SK-N-SH treated with all-trans-retinoic acid at 6 μM for 48 hours (cell line): Measurements from ENCODE around the gene WNT6.

Experiments
- ATAC-seq: fragments of 200-7000 bp; cut with Tn5 transposase; 3 replicates; pipeline ENCODE4 v1.9.1; 2020; ENCODE audit warnings: mild to moderate bottlenecking, moderate library complexity
- ARNTL ChIP-seq: fragments of 450-650 bp; formaldehyde crosslinking; IDR thresholded peaks from 2 replicates; pipeline ENCODE4 v1.5.0; 2020; ENCODE audit warnings: low read depth, mild to moderate bottlenecking, moderate library complexity, borderline replicate concordance
- BACH2 ChIP-seq: fragments of 250-450 bp; sonication (Bioruptor Pico); IDR thresholded peaks from 2 replicates; pipeline ENCODE4 v1.9.0; 2021; ENCODE audit warnings: mild to moderate bottlenecking, borderline replicate concordance
- CREB5 ChIP-seq: fragments of 250-450 bp; sonication (Bioruptor Pico); IDR thresholded peaks from 2 replicates; pipeline ENCODE4 v1.5.1; 2020; ENCODE audit warnings: low read depth, mild to moderate bottlenecking, moderate library complexity
- CSDC2 ChIP-seq: fragments of 250-450 bp; sonication (Bioruptor Pico); IDR thresholded peaks from 2 replicates; pipeline ENCODE4 v1.5.0; 2020; ENCODE audit warnings: mild to moderate bottlenecking, moderate library complexity
- CSRNP3 ChIP-seq: fragments of 250-450 bp; sonication (Bioruptor Pico); IDR thresholded peaks from 2 replicates; pipeline ENCODE4 v1.5.1; 2021; ENCODE audit warnings: mild to moderate bottlenecking, moderate library complexity
- ESRRG ChIP-seq: fragments of 250-450 bp; sonication (Bioruptor Pico); IDR thresholded peaks from 2 replicates; pipeline ENCODE4 v1.6.1; 2021; ENCODE audit warnings: mild to moderate bottlenecking
- GLIS3 ChIP-seq: fragments of 250-450 bp; sonication (Bioruptor Pico); IDR thresholded peaks from 2 replicates; pipeline ENCODE4 v1.5.0; 2020; ENCODE audit warnings: mild to moderate bottlenecking, moderate library complexity
- ISL1 ChIP-seq: fragments of 250-450 bp; sonication (Bioruptor Pico); IDR thresholded peaks from 2 replicates; pipeline ENCODE4 v2.1.2; 2022; ENCODE audit warnings: mild to moderate bottlenecking, moderate library complexity
- OSR1 ChIP-seq: fragments of 250-450 bp; sonication (Bioruptor Pico); IDR thresholded peaks from 2 replicates; pipeline ENCODE4 v1.8.0; 2022; ENCODE audit warnings: moderate library complexity, mild to moderate bottlenecking, inconsistent platforms
- PATZ1 ChIP-seq: fragments of 250-450 bp; sonication (Bioruptor Pico); IDR thresholded peaks from 2 replicates; pipeline ENCODE4 v1.8.0; 2020; ENCODE audit warnings: mild to moderate bottlenecking, moderate library complexity, borderline replicate concordance
- PPARA ChIP-seq: fragments of 250-450 bp; sonication (Bioruptor Pico); IDR thresholded peaks from 2 replicates; pipeline ENCODE4 v1.5.0; 2020; ENCODE audit warnings: mild to moderate bottlenecking, borderline replicate concordance
- RARB ChIP-seq: fragments of 250-450 bp; sonication (Bioruptor Pico); IDR thresholded peaks from 2 replicates; pipeline ENCODE4 v1.8.0; 2021; ENCODE audit warnings: mild to moderate bottlenecking, moderate library complexity
- SNAI2 ChIP-seq: fragments of 250-450 bp; sonication (Bioruptor Pico); IDR thresholded peaks from 2 replicates; pipeline ENCODE4 v1.5.0; 2020; ENCODE audit warnings: mild to moderate bottlenecking, moderate library complexity
- TOX ChIP-seq: fragments of 250-450 bp; sonication (Bioruptor Pico); IDR thresholded peaks from 2 replicates; pipeline ENCODE4 v1.8.0; 2021; ENCODE audit warnings: mild to moderate bottlenecking, moderate library complexity, borderline replicate concordance
- TSHZ2 ChIP-seq: fragments of 250-450 bp; sonication (Bioruptor Pico); IDR thresholded peaks from 2 replicates; pipeline ENCODE4 v1.5.0; 2020; ENCODE audit warnings: mild to moderate bottlenecking, moderate library complexity
- ZC3H10 ChIP-seq: fragments of 250-450 bp; sonication (Bioruptor Pico); IDR thresholded peaks from 2 replicates; pipeline ENCODE4 v1.5.1; 2021; ENCODE audit warnings: mild to moderate bottlenecking, moderate library complexity
- ZFP3 ChIP-seq: fragments of 250-450 bp; sonication (Bioruptor Pico); IDR thresholded peaks from 2 replicates; pipeline ENCODE4 v1.5.0; 2020; ENCODE audit warnings: mild to moderate bottlenecking, moderate library complexity
- ZFP30 ChIP-seq: fragments of 450-650 bp; formaldehyde crosslinking; IDR thresholded peaks from 2 replicates; pipeline ENCODE4 v1.5.0; 2022; ENCODE audit warnings: mild to moderate bottlenecking, moderate library complexity
- ZNF565 ChIP-seq: fragments of 450-650 bp; formaldehyde crosslinking; conservative IDR thresholded peaks from 2 replicates; pipeline ENCODE4 v1.5.0; 2020; ENCODE audit warnings: low read depth, mild to moderate bottlenecking, moderate library complexity
- ZNF70 ChIP-seq: fragments of 450-650 bp; formaldehyde crosslinking; IDR thresholded peaks from 2 replicates; pipeline ENCODE4 v1.5.0; 2020; ENCODE audit warnings: mild to moderate bottlenecking, moderate library complexity
- ZNF8 ChIP-seq: fragments of 450-650 bp; formaldehyde crosslinking; IDR thresholded peaks from 2 replicates; pipeline ENCODE4 v1.5.0; 2020; ENCODE audit warnings: mild to moderate bottlenecking, moderate library complexity

WNT6 gene

GRCh38 chr2:218882461-218882816 lies 22.8 kb downstream of the WNT6 start:
- ATAC-seq, result no peak
- TF ChIP-seq GLIS3 (CRISPR knock-in tag), result no peak
- TF ChIP-seq ZNF565 (CRISPR knock-in tag), result no peak
- TF ChIP-seq ZNF8 (CRISPR knock-in tag), result no peak
- TF ChIP-seq ZFP30 (CRISPR knock-in tag), result no peak
- no peak for TF ChIP-seq ZFP3
- TF ChIP-seq CSDC2, result no peak
- TF ChIP-seq CSRNP3 (CRISPR knock-in tag), result no peak

- ATAC-seq, result no peak
- TF ChIP-seq ARNTL (CRISPR knock-in tag) (no peak), BACH2 (no peak), GLIS3 (CRISPR knock-in tag) (no peak), RARB (no peak), ZFP3 (no peak), ZC3H10 (CRISPR knock-in tag) (no peak), PATZ1 (CRISPR knock-in tag) (no peak), TOX (CRISPR knock-in tag) (no peak), ESRRG (CRISPR knock-in tag) (no peak), OSR1 (CRISPR knock-in tag) (no peak), SNAI2 (CRISPR knock-in tag) (no peak), CREB5 (CRISPR knock-in tag) (no peak), ZFP30 (CRISPR knock-in tag) (no peak), PPARA (CRISPR knock-in tag) (no peak), ZNF8 (CRISPR knock-in tag) (no peak), ZNF70 (CRISPR knock-in tag) (no peak), ISL1 (CRISPR knock-in tag) (no peak), CSRNP3 (CRISPR knock-in tag) (no peak)
These were observed 23.3 kb downstream of the WNT6 start for GRCh38 chr2:218882866-218883366.

GRCh38 chr2:218883491-218884490 lies 24.2 kb downstream of the WNT6 start:
- ATAC-seq, result no peak
- TF ChIP-seq SNAI2 (CRISPR knock-in tag) (no peak), CSRNP3 (CRISPR knock-in tag) (no peak), TOX (CRISPR knock-in tag) (no peak), ARNTL (CRISPR knock-in tag) (no peak), CSDC2 (no peak), TSHZ2 (CRISPR knock-in tag) (no peak), RARB (no peak), ZFP30 (CRISPR knock-in tag) (no peak), OSR1 (CRISPR knock-in tag) (no peak), ZC3H10 (CRISPR knock-in tag) (no peak), CREB5 (CRISPR knock-in tag) (no peak), GLIS3 (CRISPR knock-in tag) (no peak)
